ENCODE results near the gene OSBPL10. TPM values are rescaled to one million over a fixed set of nuclear protein-coding genes. Genes with fewer than 3 reads are reported as not detected.

OSBPL10 gene
- total RNA-seq, 2 donors from 2014 or later = 82.8 to 127 TPM

- Histone ChIP-seq H3K9me3 (no peaks in the 10 kb centered on the region), H3K27me3 (replicated peaks; ENCODE audit: insufficient read depth) (no peaks in the 10 kb centered on the region), H3K27ac (no peak overlapping the region), H3K36me3 (no peaks in the 10 kb centered on the region), H3K4me1 (replicated peaks) (no peaks in the 10 kb centered on the region), H3K4me3 (no peak overlapping the region)
- DNase-seq (ENCODE audit: low spot score) = no peak
- WGBS = 70% methylated on average over 6 of the region's 6 CpGs
- intact Hi-C loops (cut with DNase I) = no loop called here
- no peak for TF ChIP-seq POLR2A (IDR thresholded peaks at IDR 0.05)
- TF ChIP-seq POLR2AphosphoS5 (IDR thresholded peaks at IDR 0.05) = no peak
- TF ChIP-seq CTCF (IDR thresholded peaks at IDR 0.05) = no peak
Measured at GRCh38 chr3:31687020-31687802, 293.9 kb downstream of the OSBPL10 start.

- Histone ChIP-seq H3K4me3 (no peak overlapping the region), H3K9me3 (no peaks in the 10 kb centered on the region), H3K27ac (no peak overlapping the region), H3K4me1 (replicated peaks) (no peaks in the 10 kb centered on the region), H3K36me3 (no peaks in the 10 kb centered on the region), H3K27me3 (replicated peaks; ENCODE audit: insufficient read depth) (no peaks in the 10 kb centered on the region)
- no peak for TF ChIP-seq POLR2AphosphoS5 (IDR thresholded peaks at IDR 0.05)
- no peak for TF ChIP-seq CTCF (IDR thresholded peaks at IDR 0.05)
- TF ChIP-seq POLR2A (IDR thresholded peaks at IDR 0.05) = no peak
- DNase-seq (ENCODE audit: low spot score) = no peak
- WGBS = 94% methylated on average over 10 of the region's 10 CpGs
- intact Hi-C loops (cut with DNase I) = no loop called here
Measured at GRCh38 chr3:31680072-31680870, 300.8 kb downstream of the OSBPL10 start.

- Histone ChIP-seq H3K4me1 (replicated peaks) (no peaks in the 10 kb centered on the region), H3K9me3 (no peaks in the 10 kb centered on the region), H3K36me3 (no peaks in the 10 kb centered on the region), H3K27me3 (replicated peaks; ENCODE audit: insufficient read depth) (no peaks in the 10 kb centered on the region), H3K27ac (no peak overlapping the region), H3K4me3 (no peak overlapping the region)
- 93% methylated on average over 8 of the region's 8 CpGs for WGBS
- no peak for DNase-seq (ENCODE audit: low spot score)
- intact Hi-C loops (cut with DNase I) = no loop called here
- no peak for TF ChIP-seq POLR2A (IDR thresholded peaks at IDR 0.05)
- no peak for TF ChIP-seq CTCF (IDR thresholded peaks at IDR 0.05)
- TF ChIP-seq POLR2AphosphoS5 (IDR thresholded peaks at IDR 0.05) = no peak
Measured at GRCh38 chr3:31676556-31676955, 304.5 kb downstream of the OSBPL10 start.

- intact Hi-C loops (cut with DNase I) = no loop called here
- Histone ChIP-seq H3K4me3 (no peak overlapping the region), H3K27me3 (replicated peaks; ENCODE audit: insufficient read depth) (no peaks in the 10 kb centered on the region), H3K9me3 (no peaks in the 10 kb centered on the region), H3K27ac (no peak overlapping the region), H3K36me3 (no peaks in the 10 kb centered on the region), H3K4me1 (replicated peaks) (no peaks in the 10 kb centered on the region)
- no peak for TF ChIP-seq POLR2A (IDR thresholded peaks at IDR 0.05)
- no peak for TF ChIP-seq CTCF (IDR thresholded peaks at IDR 0.05)
- no peak for TF ChIP-seq POLR2AphosphoS5 (IDR thresholded peaks at IDR 0.05)
- WGBS = 100% methylated on average over 1 of the region's 1 CpG
- no peak for DNase-seq (ENCODE audit: low spot score)
Measured at GRCh38 chr3:31673950-31674349, 307.1 kb downstream of the OSBPL10 start.

Measured in prostate gland (tissue), 2 donors.